NCI-H1417 treated with DMSO at 0.1 percent for 48 hours (cell line): ENCODE data around the gene HINT3.
A peak's percentile ranks its signal among the peaks of the same experiment; 100 is the strongest.
"Not testable (repeated sequence)": the region's sequence is repeated elsewhere in the genome, so short reads cannot be mapped to it uniquely, and the experiment has no call there.

Experiments used
- DNase-seq: peaks from one replicate; lab custom pipeline; 2025; lab: John Stamatoyannopoulos, UW

Gene HINT3

DNA sequence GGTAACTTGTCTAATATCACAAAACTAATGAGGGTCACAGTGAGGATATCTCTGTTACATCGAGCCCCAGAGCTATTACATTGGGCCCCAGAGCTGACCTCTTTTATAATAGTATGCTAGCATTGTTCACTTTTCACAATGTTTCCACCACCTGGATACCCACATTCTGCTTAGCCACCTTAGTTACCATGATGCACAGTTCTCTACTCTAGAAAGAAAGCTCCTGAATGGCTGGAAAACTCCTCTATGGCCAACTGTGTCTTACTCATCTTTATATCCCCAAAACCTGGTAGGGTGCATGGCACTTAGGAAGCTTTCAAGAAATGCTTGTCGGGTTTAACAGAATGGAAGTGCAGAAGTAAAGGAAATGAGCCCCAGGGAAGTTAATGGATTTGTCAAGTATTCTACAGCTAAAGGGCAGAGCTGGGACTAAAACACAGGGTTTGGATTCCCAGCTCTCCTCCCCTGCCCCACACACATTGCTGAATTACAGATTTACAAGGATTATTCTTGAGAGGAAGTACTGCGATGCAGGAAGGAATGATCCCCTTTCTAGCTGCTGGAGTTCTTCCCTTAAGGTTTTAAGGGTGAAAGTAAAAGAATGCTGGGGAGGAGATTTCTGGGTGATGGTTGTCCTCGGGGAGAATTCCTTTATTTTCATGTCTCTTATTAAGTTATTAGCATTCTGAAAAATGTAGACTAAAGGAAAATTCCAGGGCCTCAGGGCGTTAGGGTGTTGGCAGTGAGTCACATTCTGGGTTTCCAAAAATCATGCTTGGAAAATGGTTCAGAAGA is 16.1 kb upstream of the HINT3 start:
- no peak for DNase-seq

DNA sequence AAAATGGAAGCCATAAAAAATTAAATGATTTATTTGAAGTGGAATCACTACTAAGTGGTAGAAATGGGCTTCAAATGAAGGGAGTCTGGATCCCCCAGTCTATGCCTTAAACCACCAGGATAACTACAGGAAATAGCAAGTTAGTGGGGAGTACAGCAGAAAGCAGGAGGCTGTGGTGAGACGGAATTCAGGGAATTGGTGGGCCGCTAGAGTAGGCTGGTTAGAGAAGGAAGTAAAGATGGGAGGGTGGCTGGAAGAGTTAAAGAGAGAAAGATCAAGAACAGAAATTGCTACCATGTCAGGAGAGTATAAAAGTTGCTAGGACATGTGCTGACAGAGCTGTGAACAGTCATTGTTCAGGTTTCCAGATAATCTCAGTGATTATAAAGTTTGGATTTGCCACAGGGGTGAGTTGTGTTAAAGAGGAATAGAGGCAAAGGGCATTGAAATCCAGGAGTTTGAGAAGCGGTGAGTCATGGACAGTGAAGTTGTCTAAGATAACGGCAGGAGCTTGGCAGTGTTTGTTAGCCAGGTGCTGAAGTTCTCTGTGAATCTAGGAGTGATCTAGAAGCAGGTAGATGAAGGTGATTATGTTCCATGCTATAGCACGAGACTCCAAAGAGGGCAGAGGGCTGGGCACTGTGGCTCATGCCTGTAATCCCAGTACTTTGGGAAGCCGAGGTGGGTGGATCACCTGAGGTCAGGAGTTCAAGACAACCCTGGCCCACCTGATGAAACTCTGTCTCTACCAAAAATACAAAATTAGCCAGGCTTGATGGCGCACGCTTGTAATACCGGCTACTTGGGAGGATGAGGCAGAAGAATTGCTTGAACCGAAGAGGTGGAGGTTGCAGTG is 13.7 kb upstream of the HINT3 start:
- no peak for DNase-seq

DNA sequence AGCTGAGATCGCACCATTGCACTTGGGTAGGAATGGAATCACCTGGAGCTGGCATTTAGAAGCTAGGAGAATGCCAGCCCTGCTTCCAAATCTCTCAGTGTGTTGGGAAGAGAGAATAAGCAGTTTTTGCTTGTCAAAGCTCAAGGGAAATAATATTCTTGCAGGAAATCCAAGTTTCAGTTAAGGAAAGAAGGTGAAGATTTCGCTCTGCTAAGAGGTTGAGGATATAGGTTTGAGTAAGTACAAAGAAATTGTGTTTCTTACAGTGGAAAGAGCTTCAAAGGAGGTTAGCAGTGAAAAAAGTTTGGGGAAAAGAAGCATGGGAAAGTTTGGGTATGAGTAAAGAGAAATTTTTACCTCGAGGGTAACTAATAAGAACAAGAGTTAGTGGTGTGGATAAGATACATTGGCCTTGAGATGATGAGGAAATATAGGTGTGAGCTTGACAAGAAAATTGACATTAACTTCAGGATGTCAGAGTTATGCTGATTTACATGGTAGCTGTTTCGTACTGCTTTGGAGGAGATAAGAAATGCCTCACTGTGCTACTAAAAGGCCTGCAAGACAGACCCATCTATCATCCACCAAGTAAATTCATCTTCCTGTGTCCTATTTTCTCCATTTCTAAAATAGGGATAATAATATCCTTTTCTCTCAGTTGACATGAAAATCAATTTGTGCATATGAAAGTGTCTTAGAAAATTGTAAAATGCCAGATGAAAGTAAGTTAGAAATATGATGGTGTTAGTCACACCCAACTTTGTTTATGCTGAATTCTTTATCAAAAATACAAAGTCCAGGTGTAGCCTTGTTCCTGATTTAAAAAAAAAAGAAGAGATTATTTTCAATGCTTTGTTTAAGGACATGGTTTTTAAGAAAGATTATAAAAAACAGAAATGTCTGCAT is 12.8 kb upstream of the HINT3 start:
- DNase-seq: no peak

DNA sequence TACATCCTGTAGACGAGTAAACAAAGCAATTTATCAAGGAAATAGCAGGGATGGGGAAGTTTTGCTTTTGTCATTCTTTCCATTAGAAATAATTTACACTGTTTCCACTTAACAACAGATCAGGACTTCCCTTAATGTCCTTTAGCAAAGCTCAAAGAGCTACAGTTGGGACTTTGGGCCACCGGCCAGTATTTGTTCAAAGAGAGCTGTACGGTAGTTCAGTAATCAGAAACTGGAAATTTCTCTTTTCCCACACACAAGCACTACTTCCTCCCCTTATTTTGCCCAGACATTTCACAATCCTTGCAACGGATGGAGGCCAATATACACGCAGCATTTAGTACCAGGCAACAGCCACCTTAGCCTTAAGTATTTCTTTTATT is 12.1 kb upstream of the HINT3 start:
- no peak for DNase-seq

DNA sequence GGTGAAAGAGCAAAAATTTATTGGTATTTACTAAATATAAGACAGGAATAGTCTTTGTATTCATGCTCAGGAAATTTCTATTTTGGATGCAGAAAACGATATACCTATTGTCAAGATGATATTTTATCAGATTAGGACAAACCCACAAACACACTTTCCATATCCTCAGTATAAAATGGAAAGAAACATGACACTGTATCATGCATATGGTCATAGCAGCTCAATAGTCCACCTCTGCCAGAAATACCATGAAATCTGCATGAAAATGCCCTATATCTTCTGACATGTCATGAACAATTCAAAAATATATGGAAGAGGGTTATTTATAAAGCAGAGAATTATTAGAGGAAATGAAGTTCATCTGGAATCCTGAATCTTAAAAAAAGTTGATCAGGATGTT is 11.7 kb upstream of the HINT3 start:
- no peak for DNase-seq

DNA sequence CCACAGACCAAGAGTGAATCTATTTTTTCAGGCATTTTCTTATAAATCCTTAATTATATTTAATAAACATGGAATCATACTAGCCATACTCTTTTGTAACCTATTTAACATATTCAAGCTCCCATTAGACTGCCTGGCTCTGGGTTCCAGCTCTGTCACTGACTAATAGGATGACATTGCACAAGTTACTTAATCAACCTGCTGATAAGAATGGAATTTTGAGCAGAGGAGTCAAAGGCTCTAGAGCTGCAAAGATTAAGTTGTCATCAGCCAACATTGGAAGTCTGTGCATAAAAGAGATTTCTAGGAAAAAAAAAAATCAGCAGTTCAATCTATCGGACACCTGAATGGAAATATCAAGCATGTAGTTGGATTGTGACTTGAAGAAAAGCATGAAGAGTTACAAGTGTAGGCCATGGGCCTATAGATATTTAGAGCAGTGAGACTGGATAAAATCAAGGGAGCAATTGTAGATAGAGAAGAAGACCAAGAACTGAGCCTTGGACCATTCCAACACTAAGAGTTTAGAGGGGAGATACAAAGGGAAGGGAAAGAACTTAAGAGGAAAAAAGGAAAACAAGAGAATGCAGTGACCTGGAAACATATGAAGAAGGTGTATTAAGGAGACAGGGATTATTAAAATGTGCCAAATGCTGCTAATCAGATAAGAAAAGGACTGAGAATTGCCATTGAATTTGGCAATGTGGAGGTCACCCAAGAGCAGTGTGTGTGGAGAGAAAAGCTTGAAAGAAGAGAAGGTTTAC is 11.0 kb upstream of the HINT3 start:
- DNase-seq: no peak

DNA sequence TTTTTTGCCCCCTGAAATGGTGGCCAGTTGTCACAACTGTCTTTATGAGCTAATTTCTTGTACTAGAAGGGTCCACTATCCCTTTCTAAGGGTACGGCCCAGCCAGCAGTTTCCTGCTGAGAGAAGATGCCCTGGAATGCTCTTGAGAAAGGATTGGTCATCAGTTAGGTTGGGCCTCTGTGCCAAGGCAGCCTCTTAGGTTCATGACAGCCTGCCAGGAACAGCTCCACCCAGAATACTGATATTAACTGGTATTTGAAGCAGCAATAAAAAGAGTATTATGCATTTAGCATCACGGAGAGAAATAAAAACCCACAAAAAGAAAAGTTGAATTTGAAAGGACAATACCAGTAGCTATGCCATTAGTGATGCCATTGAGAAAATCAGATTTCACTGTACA is 9.0 kb upstream of the HINT3 start:
- DNase-seq: no peak

DNA sequence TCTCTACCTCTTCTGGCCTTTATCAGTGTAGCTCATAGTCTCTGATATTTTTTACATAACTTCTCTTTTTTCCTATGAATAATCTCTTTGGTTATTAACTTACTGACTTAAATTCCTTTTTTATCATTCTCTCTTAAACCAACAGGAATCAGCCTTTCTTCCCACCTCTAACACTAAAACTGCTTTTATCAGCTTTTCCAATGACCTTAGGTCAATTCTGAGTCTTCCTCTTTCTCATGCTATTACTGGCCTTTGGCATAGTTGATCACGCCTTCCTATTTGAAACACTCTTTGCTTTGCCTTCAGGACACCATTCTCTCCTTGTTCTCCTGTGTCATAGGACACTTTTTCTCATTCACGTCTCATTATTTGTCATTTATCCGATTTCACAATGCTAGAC is 8.1 kb upstream of the HINT3 start:
- no peak for DNase-seq

DNA sequence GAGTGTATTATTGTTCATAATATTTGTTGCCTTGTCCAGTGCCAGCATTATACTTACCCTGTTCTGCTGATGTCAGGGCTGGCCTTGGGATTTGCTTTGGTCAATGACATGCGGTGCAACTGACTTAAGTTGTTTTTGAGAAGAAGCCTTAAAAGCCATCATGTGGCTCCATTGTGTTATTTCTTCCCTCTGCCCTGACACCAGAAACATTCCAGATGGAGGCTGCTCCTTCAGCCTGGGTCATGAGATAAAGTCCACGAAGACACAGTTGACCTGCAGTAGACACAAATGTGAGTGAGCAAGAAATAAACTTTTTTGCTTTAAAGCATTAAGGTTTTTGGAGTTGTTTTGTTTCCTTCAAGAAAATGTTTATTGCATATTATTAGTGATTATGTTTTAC is 7.5 kb upstream of the HINT3 start:
- DNase-seq: no peak

DNA sequence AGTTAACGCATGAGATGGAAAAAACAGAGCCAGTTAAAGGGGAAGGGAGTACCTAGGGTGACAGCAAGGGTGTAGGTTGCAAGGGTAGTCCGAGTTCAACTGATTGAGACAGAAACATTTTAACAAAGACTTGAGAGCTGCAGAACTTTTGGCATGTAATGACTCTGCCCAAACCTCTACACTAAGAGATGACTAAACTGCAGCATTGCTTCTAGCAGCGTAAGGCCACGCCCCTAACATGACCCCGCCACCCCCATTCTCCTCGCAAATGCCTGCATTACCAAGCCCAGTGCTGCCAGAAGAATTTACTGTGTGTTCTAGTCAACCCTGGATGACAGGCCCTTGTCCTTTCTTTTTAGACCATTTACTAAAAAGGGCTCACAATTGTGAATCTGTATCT is 6.3 kb upstream of the HINT3 start:
- DNase-seq: no peak

DNA sequence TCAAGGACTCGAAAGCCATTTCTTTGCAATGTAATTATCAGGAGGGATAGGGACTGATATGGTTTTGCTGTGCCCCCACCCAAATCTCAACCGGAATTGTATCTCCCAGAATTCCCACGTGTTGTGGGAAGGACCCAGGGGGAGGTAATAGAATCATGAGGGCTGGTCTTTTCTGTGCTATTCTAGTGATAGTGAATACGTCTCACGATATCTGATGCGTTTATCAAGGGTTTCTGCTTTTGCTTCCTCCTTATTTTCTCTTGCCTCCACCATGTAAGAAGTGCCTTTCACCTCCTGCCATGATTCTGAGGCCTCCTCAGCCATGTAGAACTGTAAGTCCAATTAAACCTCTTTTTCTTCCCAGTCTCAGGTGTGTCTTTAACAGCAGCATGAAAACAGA is 5.9 kb upstream of the HINT3 start:
- not testable (repeated sequence) for DNase-seq

DNA sequence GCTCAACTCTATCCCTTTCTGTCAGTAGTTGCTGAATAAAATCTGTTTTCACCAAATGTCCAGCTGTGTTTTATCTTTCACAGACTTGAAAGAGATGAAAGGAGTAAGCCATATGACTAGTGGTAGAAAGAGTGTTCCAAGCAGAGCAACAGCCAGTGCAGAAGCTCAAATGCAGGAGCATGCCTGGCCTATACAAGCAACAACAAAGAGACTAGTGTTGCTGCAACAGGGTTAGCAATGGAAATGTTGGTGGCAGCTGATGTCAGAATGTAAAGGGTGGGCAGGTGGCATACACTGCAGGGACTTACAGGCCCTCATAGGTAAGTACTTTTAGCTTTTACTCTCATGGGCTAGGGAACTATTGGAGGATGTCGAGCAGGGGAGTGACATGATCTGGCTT is 5.2 kb upstream of the HINT3 start:
- DNase-seq: no peak

DNA sequence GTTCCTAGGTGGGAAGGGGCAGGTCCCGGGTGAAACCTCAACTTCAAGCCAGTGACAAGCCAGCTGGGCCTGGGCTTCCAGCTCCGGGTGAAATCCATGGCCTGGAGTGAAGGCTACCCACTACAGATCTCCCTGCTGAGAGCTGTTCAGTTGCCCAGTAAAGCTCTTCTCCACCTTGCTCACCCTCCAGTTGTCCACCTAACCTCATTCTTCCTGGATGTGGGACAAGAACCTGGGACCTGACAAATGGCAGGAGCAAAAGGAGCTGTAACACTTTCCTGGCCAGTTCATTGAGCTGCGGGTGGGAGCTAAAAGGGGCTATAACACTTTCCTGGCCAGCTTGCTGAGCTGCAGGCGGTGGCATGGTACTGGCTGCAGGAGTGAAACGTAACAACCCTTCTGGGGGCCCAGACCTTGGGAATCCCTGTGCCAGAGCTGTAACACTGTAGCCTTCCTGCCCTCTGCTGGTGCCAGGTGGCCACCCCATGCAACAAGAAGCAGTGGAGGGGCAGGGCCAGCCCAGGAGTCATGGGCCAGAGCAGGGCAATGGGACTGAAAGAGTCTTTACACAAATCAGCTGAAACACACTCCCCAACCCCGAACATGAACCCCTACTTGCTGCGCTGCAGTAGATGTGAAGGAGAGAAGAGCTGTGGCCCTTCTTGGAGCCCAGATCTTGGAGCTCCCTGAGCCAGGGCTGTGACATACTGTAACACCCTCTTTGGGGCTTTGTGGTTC is 3.6 kb upstream of the HINT3 start:
- no peak for DNase-seq

DNA sequence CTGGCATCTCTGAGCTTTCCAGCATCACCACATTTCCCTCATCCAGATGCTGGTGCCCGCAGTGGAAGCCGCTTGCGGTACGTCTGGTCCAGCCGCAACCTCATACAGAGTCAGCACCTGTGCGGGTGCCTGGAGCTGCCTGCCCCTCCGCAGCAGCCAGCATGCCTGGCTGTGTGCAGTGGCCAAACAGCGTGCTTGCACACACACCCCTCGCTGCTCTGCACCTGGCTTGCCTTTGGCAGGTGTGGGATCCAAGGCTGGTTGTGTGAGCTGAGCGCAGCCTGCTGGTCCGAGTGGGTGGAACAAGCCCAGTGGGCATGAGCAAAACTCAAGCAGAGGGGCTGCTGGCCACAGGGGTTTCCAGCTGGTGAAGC is 3.1 kb upstream of the HINT3 start:
- DNase-seq: peak; percentile 51

DNA sequence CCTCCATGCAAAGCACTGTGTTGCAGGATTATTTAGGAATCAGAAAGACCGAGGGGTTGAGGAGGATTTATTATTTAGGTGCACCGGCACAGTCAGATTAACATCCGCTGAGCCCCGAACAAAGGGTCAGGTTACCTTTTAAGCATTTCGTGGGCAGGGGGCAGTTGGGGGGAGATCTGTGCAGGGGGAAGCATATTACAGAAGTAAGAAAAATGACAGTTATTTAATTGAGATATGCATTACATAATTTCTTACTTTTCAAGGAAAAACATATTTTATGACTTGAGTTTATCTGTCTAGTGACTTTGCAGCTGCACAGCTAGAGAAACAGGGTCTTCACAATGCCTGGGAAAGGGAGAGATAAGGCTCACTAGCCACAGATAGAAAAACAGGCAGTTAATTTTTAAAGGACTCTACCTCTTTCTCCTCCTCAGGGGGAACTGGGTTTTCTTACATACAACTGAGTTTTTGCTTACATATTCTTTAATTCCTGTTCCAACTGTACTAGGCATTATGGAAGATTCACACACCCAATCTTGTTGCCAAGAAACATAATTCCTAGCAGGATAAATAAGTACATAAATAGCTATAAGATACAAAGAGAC is 1.7 kb upstream of the HINT3 start:
- no peak for DNase-seq

DNA sequence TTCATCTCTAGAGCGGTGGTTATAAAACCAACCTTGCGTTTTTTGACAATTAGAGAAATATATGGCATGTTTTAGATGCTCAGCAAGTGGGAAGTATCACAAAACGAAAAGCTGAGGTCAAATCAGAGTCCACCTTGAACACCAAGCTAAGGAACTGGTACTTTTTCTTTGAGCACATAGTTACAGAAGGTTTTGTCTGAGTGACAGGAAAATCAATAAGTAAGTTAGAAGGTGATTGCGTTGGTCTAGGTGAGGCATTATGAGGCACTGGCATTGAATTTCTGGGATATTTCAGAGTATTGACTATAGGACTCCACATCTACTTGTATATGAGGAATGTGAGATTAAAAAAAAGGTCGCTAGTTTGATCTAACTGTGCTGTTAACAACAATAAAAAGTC is 597 bp upstream of the HINT3 start:
- DNase-seq: no peak

DNA sequence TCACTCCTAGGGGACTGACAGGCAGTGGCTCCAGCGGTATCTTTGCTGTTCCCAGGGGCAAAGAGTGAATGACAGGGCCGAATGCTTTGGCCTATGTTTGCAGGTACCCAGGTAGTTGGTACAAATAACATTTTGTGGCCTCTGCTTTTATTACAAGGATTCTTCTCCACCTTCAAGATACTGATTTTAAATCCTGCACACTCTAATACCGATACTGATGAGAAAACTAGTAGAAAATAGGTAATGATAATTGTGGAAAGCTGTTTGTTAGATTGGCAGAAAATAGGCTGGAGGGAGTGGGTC is 772 bp downstream of the HINT3 start:
- no peak for DNase-seq

DNA sequence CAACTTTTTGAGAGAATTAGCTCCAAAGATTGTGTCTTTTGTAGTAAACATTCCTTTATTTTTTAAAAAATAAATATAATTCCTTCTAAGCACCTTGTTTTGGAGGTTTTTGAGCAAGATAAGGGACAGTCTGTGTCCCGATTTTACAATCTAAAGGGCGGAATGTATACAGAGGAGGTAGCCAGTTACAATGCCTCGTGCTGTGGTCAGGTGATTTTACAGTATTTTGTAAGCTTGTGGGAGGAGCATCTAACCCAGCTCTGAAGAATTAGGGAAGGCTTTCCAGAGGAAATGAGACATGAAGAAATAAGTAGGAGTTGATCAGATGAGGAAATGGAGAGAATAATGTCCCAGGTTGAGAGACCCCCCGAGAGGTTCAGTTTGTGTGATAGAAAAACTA is 1.3 kb downstream of the HINT3 start:
- DNase-seq: no peak

DNA sequence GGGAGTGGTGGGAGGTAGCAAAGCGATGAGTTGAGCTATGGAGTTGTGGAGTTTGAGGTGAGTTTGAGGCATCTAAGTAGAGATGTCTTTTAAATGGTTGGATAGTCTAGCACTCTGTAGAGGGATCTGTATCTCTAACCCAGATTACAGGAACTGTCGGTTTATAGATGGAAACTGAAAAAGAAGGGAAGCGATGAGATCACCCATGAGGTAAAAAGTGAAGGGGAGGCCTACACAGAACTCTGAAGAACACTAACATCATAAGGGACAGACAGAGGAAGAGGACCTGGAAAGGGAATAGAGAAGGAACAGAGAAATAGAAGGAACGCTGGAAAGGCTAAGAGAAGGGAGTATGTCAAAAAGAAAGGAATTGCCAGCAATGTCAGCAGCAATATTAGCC is 2.5 kb downstream of the HINT3 start:
- no peak for DNase-seq

DNA sequence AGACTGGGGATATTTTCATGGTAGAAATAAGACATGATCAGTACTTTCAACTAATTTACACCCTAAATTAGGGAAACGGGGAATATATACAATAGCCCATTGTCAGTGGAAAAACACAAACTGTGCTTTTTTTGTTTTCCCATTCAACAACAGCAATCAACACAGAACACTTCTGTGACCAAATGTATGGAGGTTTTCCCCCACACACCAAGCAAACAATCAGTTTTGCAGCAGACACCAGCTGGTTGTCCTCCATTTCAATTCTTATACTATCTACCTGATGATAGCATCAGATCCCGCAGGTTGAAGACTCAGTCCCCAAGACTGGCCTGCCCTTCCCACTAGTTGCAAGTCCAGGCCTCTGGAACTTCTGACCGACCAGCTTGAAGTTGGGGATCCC is 4.5 kb downstream of the HINT3 start:
- DNase-seq: no peak
